ENCODE data around the gene LNX1.

- TF ChIP-seq POLR2A (IDR thresholded peaks at IDR 0.05; ENCODE audit: low read length) = no peak
- no peak for TF ChIP-seq GATA1 (IDR thresholded peaks at IDR 0.05; ENCODE audit: low read depth, low read length)
These were observed 7.2 kb upstream of the LNX1 start for GRCh38 chr4:53598483-53598882.
